ENCODE measurements around the gene TTC7B.

TTC7B gene

GRCh38 chr14:90649083-90649482 is 167.1 kb downstream of the TTC7B start:
- no peak overlapping the region for H3K4me2 ChIP-seq (ENCODE audit: low read length)
- H3K4me3 ChIP-seq (ENCODE audit: low read depth, low read length): no peak overlapping the region
- H3K9me3 ChIP-seq (ENCODE audit: control insufficient read depth, low read length): no peaks in the 10 kb centered on the region
- no peak overlapping the region for H2AFZ ChIP-seq
- H3K79me2 ChIP-seq: no peaks in the 10 kb centered on the region
- no peak overlapping the region for H3K27ac ChIP-seq
- H3K9ac ChIP-seq: no peak overlapping the region
- H3K27me3 ChIP-seq (ENCODE audit: control insufficient read depth, insufficient read depth, low read length): no peaks in the 10 kb centered on the region
- H3K4me1 ChIP-seq: no peaks in the 10 kb centered on the region
- TF ChIP-seq CTCF (IDR thresholded peaks at IDR 0.05): no peak
- H3K36me3 ChIP-seq (ENCODE audit: control insufficient read depth, insufficient read depth, low read length): no peaks in the 10 kb centered on the region

- no peak overlapping the region for H3K4me3 ChIP-seq (ENCODE audit: low read depth, low read length)
- no peak overlapping the region for H2AFZ ChIP-seq
- no peak overlapping the region for H3K4me2 ChIP-seq (ENCODE audit: low read length)
- H3K4me1 ChIP-seq: no peaks in the 10 kb centered on the region
- H3K27ac ChIP-seq: no peak overlapping the region
- no peak overlapping the region for H3K9ac ChIP-seq
- no peaks in the 10 kb centered on the region for H3K79me2 ChIP-seq
- no peak for TF ChIP-seq CTCF (IDR thresholded peaks at IDR 0.05)
- H3K27me3 ChIP-seq (ENCODE audit: control insufficient read depth, insufficient read depth, low read length): no peaks in the 10 kb centered on the region
- no peaks in the 10 kb centered on the region for H3K9me3 ChIP-seq (ENCODE audit: control insufficient read depth, low read length)
- no peaks in the 10 kb centered on the region for H3K36me3 ChIP-seq (ENCODE audit: control insufficient read depth, insufficient read depth, low read length)
Observed at GRCh38 chr14:90648421-90648820, 167.8 kb downstream of the TTC7B start.

GRCh38 chr14:90647473-90648005 is 168.7 kb downstream of the TTC7B start:
- Histone ChIP-seq H2AFZ (no peak overlapping the region), H3K9me3 (ENCODE audit: control insufficient read depth, low read length) (no peaks in the 10 kb centered on the region), H3K27me3 (ENCODE audit: control insufficient read depth, insufficient read depth, low read length) (no peaks in the 10 kb centered on the region), H3K4me3 (ENCODE audit: low read depth, low read length) (no peak overlapping the region), H3K27ac (no peak overlapping the region), H3K4me1 (no peaks in the 10 kb centered on the region), H3K79me2 (no peaks in the 10 kb centered on the region), H3K4me2 (ENCODE audit: low read length) (no peak overlapping the region), H3K9ac (no peak overlapping the region), H3K36me3 (ENCODE audit: control insufficient read depth, insufficient read depth, low read length) (no peaks in the 10 kb centered on the region)
- no peak for TF ChIP-seq CTCF (IDR thresholded peaks at IDR 0.05)

- no peaks in the 10 kb centered on the region for H3K4me1 ChIP-seq
Observed at GRCh38 chr14:90645842-90646443, 170.3 kb downstream of the TTC7B start.

More at GRCh38 chr14:90645842-90646443, 170.3 kb downstream of the TTC7B start:
- Histone ChIP-seq H3K4me3 (ENCODE audit: low read depth, low read length) (no peak overlapping the region), H3K4me2 (ENCODE audit: low read length) (no peak overlapping the region), H3K79me2 (no peaks in the 10 kb centered on the region), H3K27ac (no peak overlapping the region), H3K9me3 (ENCODE audit: control insufficient read depth, low read length) (no peaks in the 10 kb centered on the region), H3K36me3 (ENCODE audit: control insufficient read depth, insufficient read depth, low read length) (no peaks in the 10 kb centered on the region), H3K9ac (no peak overlapping the region), H2AFZ (no peak overlapping the region), H3K27me3 (ENCODE audit: control insufficient read depth, insufficient read depth, low read length) (no peaks in the 10 kb centered on the region)
- TF ChIP-seq CTCF (IDR thresholded peaks at IDR 0.05): no peak

Measured in parathyroid adenoma (tissue), 2 donors.